GM12891 (cell line): ENCODE data around the gene CD300E.
"Not testable (repeated sequence)": the region's sequence is repeated elsewhere in the genome, so short reads cannot be mapped to it uniquely, and the experiment has no call there.

Source experiments
- PAX5 ChIP-seq: IDR thresholded peaks from 2 replicates; pipeline ENCODE4 v1.6.1; 2011; ENCODE audit warnings: low read length, moderate library complexity, mild to moderate bottlenecking; ENCODE audit not compliant: insufficient read depth, severe bottlenecking
- POLR2A ChIP-seq: IDR thresholded peaks from 2 replicates; pipeline ENCODE4 v1.6.1; 2011; ENCODE audit warnings: low read depth, low read length, control low read depth
- POLR2AphosphoS5 ChIP-seq: IDR thresholded peaks from 2 replicates; pipeline ENCODE4 v1.6.1; 2011; ENCODE audit warnings: low read depth, low read length, control low read depth
- SPI1 ChIP-seq: IDR thresholded peaks from 2 replicates; pipeline ENCODE4 v1.6.1; 2011; ENCODE audit warnings: low read depth, low read length, control low read depth

DNA sequence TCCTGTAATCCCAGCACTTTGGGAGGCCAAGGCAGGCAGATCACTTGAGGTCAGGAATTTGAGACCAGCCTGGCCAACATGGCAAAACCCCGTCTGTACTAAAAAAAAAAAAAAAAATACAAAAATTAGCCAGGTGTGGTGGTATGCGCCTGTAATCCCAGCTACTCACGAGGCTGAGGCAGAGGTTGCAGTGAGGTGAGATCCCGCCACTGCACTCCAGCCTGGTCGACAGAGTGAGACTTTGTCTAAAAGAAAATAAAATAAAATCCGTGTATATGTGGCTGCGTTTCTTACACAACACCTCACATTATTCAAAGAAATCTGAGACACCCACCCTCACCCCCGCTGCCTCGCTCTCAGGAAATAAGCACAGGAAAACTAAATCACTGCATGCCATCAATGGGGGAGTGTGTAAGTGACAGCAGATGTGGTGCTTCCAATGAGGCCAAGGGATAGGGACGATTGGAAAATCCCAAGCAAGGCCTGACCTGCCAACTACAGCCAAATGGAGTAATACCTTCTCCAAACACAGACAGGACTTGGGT is 13.1 kb upstream of the CD300E start:
- not testable (repeated sequence) for TF ChIP-seq POLR2A, POLR2AphosphoS5, PAX5, SPI1
